ENCODE results near the gene FBXW9. TPM values are rescaled to one million over a fixed set of nuclear protein-coding genes. Genes with fewer than 3 reads are reported as not detected.

Gene FBXW9
- total RNA-seq, 1 experiment from 2014 or later = 21.0 TPM

GRCh38 chr19:12687496-12688196, 8.8 kb downstream of the FBXW9 start, which contains the start of gene GNG14:
TSS of gene GNG14 (plus strand) at chr19:12687998. CDS start at chr19:12688049, 51 bp downstream.
- no peak within 1 kb of the TSS for H2AFZ ChIP-seq
- no peaks in the 10 kb centered on the region for H3K79me2 ChIP-seq (ENCODE audit: low read depth)
- no peaks in the 10 kb centered on the region for H3K9me2 ChIP-seq (ENCODE audit: insufficient read depth)
- ChIA-PET POLR2A (ENCODE audit: unreplicated experiment) (no interaction called here), CTCF (interaction anchor here (0.6 kb wide), 1 partner anchor 104 kb away, joined by 10 read pairs; the partner anchor contains the start of gene JUNB)
- H3F3A ChIP-seq (ENCODE audit: insufficient read depth, low read depth) = peaks cover 26% of the 10 kb centered on the region
- no peaks in the 10 kb centered on the region for H3K4me1 ChIP-seq (replicated peaks; ENCODE audit: insufficient read depth)
- no peak for DNase-seq
- no peaks in the 10 kb centered on the region for H3K27me3 ChIP-seq (ENCODE audit: insufficient read depth, low read depth)
- H3K9me3 ChIP-seq (ENCODE audit: insufficient read depth, low read depth) = no peaks in the 10 kb centered on the region
- intact Hi-C loops (cut with micrococcal nuclease; ENCODE audit: unreplicated experiment) = no loop called here
- no peaks in the 10 kb centered on the region for H3K36me3 ChIP-seq (ENCODE audit: low read depth)
- no peak for TF ChIP-seq EZH2 (IDR thresholded peaks at IDR 0.05; ENCODE audit: low read depth)
- TF ChIP-seq, protein P1, sequence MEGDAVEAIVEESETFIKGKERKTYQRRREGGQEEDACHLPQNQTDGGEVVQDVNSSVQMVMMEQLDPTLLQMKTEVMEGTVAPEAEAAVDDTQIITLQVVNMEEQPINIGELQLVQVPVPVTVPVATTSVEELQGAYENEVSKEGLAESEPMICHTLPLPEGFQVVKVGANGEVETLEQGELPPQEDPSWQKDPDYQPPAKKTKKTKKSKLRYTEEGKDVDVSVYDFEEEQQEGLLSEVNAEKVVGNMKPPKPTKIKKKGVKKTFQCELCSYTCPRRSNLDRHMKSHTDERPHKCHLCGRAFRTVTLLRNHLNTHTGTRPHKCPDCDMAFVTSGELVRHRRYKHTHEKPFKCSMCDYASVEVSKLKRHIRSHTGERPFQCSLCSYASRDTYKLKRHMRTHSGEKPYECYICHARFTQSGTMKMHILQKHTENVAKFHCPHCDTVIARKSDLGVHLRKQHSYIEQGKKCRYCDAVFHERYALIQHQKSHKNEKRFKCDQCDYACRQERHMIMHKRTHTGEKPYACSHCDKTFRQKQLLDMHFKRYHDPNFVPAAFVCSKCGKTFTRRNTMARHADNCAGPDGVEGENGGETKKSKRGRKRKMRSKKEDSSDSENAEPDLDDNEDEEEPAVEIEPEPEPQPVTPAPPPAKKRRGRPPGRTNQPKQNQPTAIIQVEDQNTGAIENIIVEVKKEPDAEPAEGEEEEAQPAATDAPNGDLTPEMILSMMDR (conservative IDR thresholded peaks at IDR 0.05) = no peak
- no peak within 1 kb of the TSS for H3K27ac ChIP-seq
- no TSS peak for BruUV-seq (replicated peaks)
- no peak within 1 kb of the TSS for H3K4me2 ChIP-seq
- H3K4me3 ChIP-seq = no peak within 1 kb of the TSS
- H4K20me1 ChIP-seq (ENCODE audit: insufficient read depth) = no peaks in the 10 kb centered on the region; the same call in 1 of the 2 replicates

- POLR2A ChIA-PET (ENCODE audit: unreplicated experiment) = interaction anchor here (0.7 kb wide), 1 partner anchor 23 kb away, joined by 3 read pairs; no protein-coding TSS in a partner anchor
- Histone ChIP-seq H4K20me1 (ENCODE audit: insufficient read depth) (no peaks in the 10 kb centered on the region; the same call in 1 of the 2 replicates), H3K9me3 (ENCODE audit: insufficient read depth, low read depth) (no peaks in the 10 kb centered on the region), H3K27ac (no peak overlapping the region), H3K4me2 (no peak overlapping the region), H3K9me2 (ENCODE audit: insufficient read depth) (no peaks in the 10 kb centered on the region), H3K36me3 (ENCODE audit: low read depth) (no peaks in the 10 kb centered on the region), H3K4me1 (replicated peaks; ENCODE audit: insufficient read depth) (0 out of 2 replicates have a peak, but pooled peaks cover 5% of the 10 kb centered on the region), H3K4me3 (no peak overlapping the region), H3K27me3 (ENCODE audit: insufficient read depth, low read depth) (no peaks in the 10 kb centered on the region), H3F3A (ENCODE audit: insufficient read depth, low read depth) (peaks cover 35% of the 10 kb centered on the region), H3K79me2 (ENCODE audit: low read depth) (no peaks in the 10 kb centered on the region), H2AFZ (no peak overlapping the region)
- no TSS peak for BruUV-seq (replicated peaks)
- DNase-seq = no peak
- TF ChIP-seq EZH2 (IDR thresholded peaks at IDR 0.05; ENCODE audit: low read depth) = no peak
- TF ChIP-seq, protein P1 (conservative IDR thresholded peaks at IDR 0.05) = no peak
- CTCF ChIA-PET = no interaction called here
- intact Hi-C loops (cut with micrococcal nuclease; ENCODE audit: unreplicated experiment) = no loop called here
Measured at GRCh38 chr19:12685831-12686230, 10.6 kb downstream of the FBXW9 start.

DNA sequence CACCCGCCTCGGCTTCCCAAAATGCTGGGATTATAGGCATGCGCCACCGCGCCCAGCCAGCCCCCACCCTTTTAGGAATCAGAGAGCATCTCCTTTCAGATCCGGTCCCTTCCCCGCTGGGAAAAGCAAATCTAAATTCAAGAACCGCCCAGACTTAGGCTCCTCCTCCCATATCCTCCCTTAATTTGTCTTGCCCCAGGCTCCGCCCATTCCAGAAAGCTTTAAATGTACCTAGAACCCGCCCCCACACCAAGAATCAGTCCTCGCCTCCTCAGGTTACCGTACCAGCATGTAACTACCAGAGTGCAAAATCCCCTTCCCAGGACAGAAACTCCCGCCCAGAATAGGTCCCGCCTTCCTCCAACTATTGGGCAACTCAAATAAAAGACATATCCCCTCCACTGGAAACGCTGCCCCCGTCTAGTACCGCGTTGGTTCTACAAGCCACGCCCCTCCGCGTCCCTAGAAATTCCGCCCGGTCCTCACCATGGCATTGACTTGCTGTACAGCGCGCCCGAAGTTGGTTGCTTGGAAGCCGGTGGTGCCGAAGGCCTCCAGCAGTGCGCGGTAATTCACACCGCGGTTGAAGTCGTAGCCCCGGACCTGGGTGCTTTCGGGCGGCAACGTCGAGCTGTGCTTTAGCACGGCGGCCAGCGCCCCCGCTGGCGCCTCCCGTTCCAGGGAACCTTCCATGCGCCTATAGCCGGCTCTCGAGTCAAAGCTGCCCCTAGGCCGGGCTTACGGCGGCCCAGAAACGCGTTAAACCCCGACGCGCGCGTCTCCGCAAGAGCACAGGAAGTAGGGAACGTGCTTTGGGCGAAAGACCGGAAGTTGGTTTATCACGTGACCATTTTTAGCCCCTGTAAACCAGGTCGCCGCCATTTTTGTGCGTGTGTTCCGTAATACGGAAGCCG, 15.1 kb downstream of the FBXW9 start, which contains the start of gene DHPS:
DHPS (minus strand) TSS at position 807 of the 914 bp plus-strand sequence; CDS start at position 693, 114 bp downstream.
- Histone ChIP-seq H3K79me2 (ENCODE audit: low read depth) (peaks cover 19% of the 10 kb centered on the region), H3K4me1 (replicated peaks; ENCODE audit: insufficient read depth) (peaks cover 11% of the 10 kb centered on the region; the same call in 1 of the 2 replicates), H3F3A (ENCODE audit: insufficient read depth, low read depth) (peaks cover 52% of the 10 kb centered on the region), H3K4me3 (peak within 1 kb of the TSS; percentile 76), H3K36me3 (ENCODE audit: low read depth) (peaks cover 19% of the 10 kb centered on the region), H3K27ac (peak within 1 kb of the TSS; percentile 98), H3K9me3 (ENCODE audit: insufficient read depth, low read depth) (no peaks in the 10 kb centered on the region), H3K27me3 (ENCODE audit: insufficient read depth, low read depth) (no peaks in the 10 kb centered on the region), H2AFZ (peak within 1 kb of the TSS; percentile 93), H3K4me2 (peak within 1 kb of the TSS; percentile 75), H4K20me1 (ENCODE audit: insufficient read depth) (peaks cover 24% of the 10 kb centered on the region), H3K9me2 (ENCODE audit: insufficient read depth) (no peaks in the 10 kb centered on the region)
- ChIA-PET POLR2A (ENCODE audit: unreplicated experiment) (interaction anchor here (0.5 to 0.6 kb wide), 3 partner anchors 15 to 188 kb away, joined by 3 to 7 read pairs (median 6); partner anchors contain the start of genes MAN2B1 and WDR83), CTCF (interaction anchor here (0.5 to 0.8 kb wide), 4 partner anchors 12 to 622 kb away, joined by 3 to 5 read pairs (median 4); no protein-coding TSS in a partner anchor)
- peak; percentile 93 to 98 for DNase-seq
- intact Hi-C loops (cut with micrococcal nuclease; ENCODE audit: unreplicated experiment) = loop anchor here (1.0 kb wide), 1 partner anchor 56 kb away; the partner anchor contains the start of gene GET3
- TSS peak; percentile 71 for BruUV-seq (replicated peaks)
- TF ChIP-seq EZH2 (IDR thresholded peaks at IDR 0.05; ENCODE audit: low read depth) = no peak
- TF ChIP-seq, protein P1 (conservative IDR thresholded peaks at IDR 0.05) = peak; percentile 30; the same call in 1 of the 2 replicates
